Measurements from ENCODE around the gene MFSD2B. TPM values are rescaled to one million over a fixed set of nuclear protein-coding genes. Genes with fewer than 3 reads are reported as not detected.

MFSD2B gene
- total RNA-seq, 1 donor from 2014 or later: not detected

DNA sequence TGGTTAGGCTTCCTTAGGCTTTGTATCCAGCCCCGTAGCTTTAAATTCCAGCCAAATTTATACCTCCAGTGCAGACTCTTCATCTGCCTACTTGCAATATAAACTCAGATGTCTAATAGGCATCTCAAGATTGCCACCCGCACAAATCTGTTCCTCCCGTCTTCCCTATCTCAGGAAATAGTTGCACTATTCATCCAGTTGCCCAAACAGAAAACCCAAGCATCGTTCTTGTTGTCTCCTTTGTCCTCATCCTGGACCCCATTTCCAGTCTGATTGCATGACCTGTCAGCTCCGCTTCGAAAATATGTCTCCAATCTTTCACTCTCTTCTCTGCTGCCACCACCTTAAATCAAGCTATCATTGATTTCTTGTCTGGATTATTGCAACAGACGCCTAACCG is 41.9 kb downstream of the MFSD2B start:
- DNase-seq: no peak

DNA sequence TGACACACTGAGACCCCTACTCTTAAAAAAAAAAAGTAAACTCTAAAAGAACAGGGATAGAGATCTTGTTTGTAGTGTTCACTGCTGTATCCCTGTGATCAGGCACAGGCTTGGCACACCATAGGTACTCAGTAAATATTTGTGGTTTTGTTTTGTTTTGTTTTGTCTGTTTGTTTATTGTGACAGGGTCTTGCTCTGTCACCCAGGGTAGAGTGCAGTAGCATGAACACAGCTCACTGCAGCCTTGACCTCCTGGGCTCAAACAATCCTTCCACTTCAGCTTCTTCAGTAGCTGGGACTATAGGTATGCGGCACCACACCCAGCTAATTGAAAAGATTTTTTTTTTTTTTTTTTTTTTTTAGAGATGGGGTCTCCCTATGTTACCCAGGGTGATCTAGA is 43.1 kb downstream of the MFSD2B start:
- no peak for DNase-seq

- no peak for DNase-seq
Observed at GRCh38 chr2:24054366-24055010, 44.6 kb downstream of the MFSD2B start.

- no peak for DNase-seq
Observed at GRCh38 chr2:24055750-24056149, 45.9 kb downstream of the MFSD2B start.

GRCh38 chr2:24058564-24059271 is 48.8 kb downstream of the MFSD2B start:
- DNase-seq: no peak

DNA sequence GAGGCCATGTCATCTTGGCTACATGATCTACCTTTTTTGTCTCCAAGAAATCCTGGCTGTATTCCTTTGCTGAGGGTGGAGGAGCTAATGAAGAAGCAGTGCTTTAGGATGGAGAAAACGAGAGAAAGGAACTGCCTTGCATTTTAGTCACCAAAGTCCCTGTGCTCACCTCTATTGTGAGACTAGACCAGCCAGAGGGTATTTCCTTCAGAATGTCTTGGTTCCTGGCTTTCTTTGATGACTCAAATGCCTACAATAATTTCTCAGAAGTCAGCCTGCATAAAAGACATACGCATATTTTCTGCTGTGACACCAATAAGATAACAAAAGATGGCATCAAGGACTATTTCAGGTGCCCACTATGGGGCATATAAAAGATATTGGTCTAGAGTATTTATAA is 55.5 kb downstream of the MFSD2B start:
- no peak for DNase-seq

- DNase-seq: no peak
Observed at GRCh38 chr2:24072259-24072658, 62.4 kb downstream of the MFSD2B start.

DNA sequence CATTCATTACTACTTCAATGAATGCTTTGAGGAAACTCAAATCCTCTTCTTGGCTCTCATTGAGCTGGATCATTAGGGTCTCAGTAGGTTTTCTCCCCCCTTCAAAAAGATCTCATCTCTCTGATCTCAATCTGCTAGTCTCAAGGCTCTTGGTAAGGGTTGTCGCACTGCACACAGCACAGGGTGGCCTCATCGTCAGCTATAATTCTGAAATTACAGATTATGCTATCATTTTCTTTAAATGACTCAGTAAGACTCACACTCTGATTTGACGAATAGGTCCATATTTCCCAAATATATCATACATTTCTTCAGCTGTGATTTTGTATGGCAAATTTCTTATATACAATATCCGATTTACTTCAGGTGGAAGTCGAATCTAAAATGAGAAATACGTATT is 63.9 kb downstream of the MFSD2B start:
- no peak for DNase-seq

DNA sequence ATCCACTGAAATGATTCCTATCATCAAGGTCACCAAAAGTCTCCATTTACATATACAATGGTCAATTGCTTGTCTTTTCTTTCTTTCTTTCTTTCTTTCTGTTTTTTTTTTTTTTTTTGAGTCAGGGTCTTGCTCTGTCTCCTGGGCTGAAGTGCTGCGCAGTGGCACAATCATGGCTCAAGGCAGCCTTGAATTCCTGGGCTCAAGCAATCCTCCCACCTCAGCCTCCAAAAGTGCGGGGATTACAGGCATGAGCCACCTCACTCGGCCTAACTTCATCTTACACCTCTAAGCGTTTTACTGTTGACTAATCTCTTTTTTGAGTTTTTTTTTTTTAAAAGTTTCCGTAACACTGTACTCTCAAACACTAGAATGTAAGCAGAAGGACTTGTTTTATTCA is 65.4 kb downstream of the MFSD2B start:
- no peak for DNase-seq

Small RNAs within 50 kb of the gene (small RNA-seq; reads per million reads assigned to genes)
- gene RN7SL610P (not detected), gene RNU6-370P (not detected)

Other genes starting within 250 kb of the MFSD2B start
- 68.5 TPM for gene ATAD2B, start 83.0 kb upstream of the MFSD2B start, total RNA-seq
- gene UBXN2A, start 69.6 kb upstream of the MFSD2B start, total RNA-seq: 53.5 TPM
- gene WDCP, start 37.3 kb downstream of the MFSD2B start, total RNA-seq: 23.7 TPM
- gene FKBP1B, start 39.7 kb downstream of the MFSD2B start, total RNA-seq: 60.0 TPM
- 124 TPM for gene SF3B6, start 66.2 kb downstream of the MFSD2B start, total RNA-seq
- gene TP53I3, start 74.7 kb downstream of the MFSD2B start, total RNA-seq: 11.9 TPM
- 0.47 TPM for gene PFN4, start 113.2 kb downstream of the MFSD2B start, total RNA-seq
- 109 TPM for gene FAM228B, start 113.4 kb downstream of the MFSD2B start, total RNA-seq
- gene FAM228A, start 165.0 kb downstream of the MFSD2B start, total RNA-seq: 3.9 TPM

Measured in occipital lobe (tissue), 3 donors.